Tibial nerve (tissue), 4 donors: Measurements from ENCODE around the gene NDUFC1. TPM values are rescaled to one million over a fixed set of nuclear protein-coding genes. Genes with fewer than 3 reads are reported as not detected.

Experiments
- DNase-seq, 2 donors: peaks; one replicate each; pipeline ENCODE4 v3.0.0-alpha.2; 2019; ENCODE audit warnings: low spot score in 2 of 2
- H3K27ac ChIP-seq, 4 donors: fragments of 200-600 bp; sonication (generic) in 3 of 4; one replicate each; pipeline ENCODE4 v1.5.1; 2017 to 2019; ENCODE audit warnings: mild to moderate bottlenecking in 1 of 4
- H3K27me3 ChIP-seq, 2 donors: fragments of 200-600 bp; sonication (generic) in 1 of 2; one replicate each; pipeline versions ENCODE4 v1.5.1 to v1.6.0; 2017 to 2019
- H3K36me3 ChIP-seq, 3 donors: fragments of 200-600 bp; sonication (generic); one replicate each; pipeline ENCODE4 v1.5.1; 2018 to 2019
- H3K4me1 ChIP-seq, 4 donors: fragments of 200-600 bp; sonication (generic) in 3 of 4; one replicate each; pipeline ENCODE4 v1.5.1; 2017 to 2019
- H3K4me3 ChIP-seq, 4 donors: fragments of 200-600 bp; sonication (generic) in 3 of 4; one replicate each; pipeline ENCODE4 v1.5.1; 2017 to 2019; ENCODE audit warnings: mild to moderate bottlenecking in 1 of 4, moderate library complexity in 1 of 4
- H3K9me3 ChIP-seq, 4 donors: fragments of 200-600 bp; sonication (generic) in 3 of 4; one replicate each; pipeline ENCODE4 v1.5.1; 2017 to 2019
- EP300 ChIP-seq, 2 donors: sonication (generic); formaldehyde crosslinking; IDR thresholded peaks; one replicate each; pipeline ENCODE4 v1.6.1; 2017; ENCODE audit warnings: antibody characterized with exemption in 2 of 2, mild to moderate bottlenecking in 1 of 2
- POLR2A ChIP-seq, 2 donors: fragments of 450-650 bp; IDR thresholded peaks; one replicate each; pipeline ENCODE4 v1.6.1; 2017; ENCODE audit warnings: antibody characterized with exemption in 2 of 2, mild to moderate bottlenecking in 2 of 2, moderate library complexity in 2 of 2
- WGBS, 2 donors: methylation state at CpG; one replicate each; pipeline ENCODE4 v1.1.5; 2018; 5-methylcytosine and 5-hydroxymethylcytosine counted together
- total RNA-seq, 4 donors: library from RNA; depleted of rRNA; stranded (reverse); fragments of >200 nt; gene quantifications; one replicate each; pipeline ENCODE4 v1.1.0, GENCODE V29; 2016
- TF ChIP-seq, protein P1 (sequence below), 5 experiments: fragments of 200-600 bp in 3 of 5; fragments of 450-650 bp in 2 of 5; sonication (generic) in 3 of 5; IDR thresholded peaks; one replicate each; pipeline ENCODE4 v1.5.1; 2016 to 2019; ENCODE audit warnings: antibody characterized with exemption in 5 of 5, mild to moderate bottlenecking in 3 of 5, moderate library complexity in 2 of 5

NDUFC1 gene
- total RNA-seq, 4 donors from 2014 or later, result 19.4 to 43.3 (median 30.9) TPM

DNA sequence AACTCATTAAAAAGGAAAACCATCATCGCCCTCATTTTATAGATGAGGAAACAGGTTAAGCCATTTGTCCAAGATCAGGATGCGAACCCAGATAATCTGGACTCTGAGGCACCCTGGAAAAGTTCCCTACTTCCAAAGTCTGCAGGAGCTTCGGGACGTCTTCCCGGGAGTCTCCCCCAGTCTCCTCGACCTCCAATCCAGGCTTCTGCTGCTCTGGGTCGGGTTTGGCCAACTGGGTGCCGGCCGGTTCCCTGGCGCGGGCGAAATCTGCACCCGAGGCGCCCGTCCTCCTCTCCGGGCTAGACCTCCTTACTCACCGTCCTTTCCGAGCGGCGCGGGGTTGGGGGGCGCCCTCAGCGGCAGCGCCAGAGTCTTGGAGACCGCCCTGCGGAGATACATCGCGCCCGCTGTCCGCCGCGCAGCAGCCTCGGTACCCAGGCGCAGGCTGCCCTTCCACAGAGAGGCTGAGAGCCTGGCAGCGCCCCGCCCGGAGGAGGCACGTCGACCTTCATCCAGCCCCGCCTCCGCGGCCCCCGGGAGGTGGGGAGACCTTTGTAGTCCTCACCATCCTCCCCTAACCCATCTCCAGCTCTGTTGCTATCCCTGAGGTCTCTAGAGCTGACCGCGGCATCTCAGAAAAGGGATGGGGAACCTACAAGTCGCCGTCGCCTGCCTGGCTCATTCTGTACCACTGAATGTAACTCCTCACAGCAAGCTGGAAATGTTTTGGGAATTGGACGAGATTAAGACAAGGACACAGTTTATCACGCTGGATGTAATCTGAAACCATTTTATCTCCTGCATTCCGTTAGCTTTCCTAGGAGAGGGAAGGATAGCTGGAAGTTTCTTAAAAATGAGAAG is 22.3 kb downstream of the NDUFC1 start, which contains the start of gene MGARP:
MGARP (minus strand) TSS at position 466 of the 861 bp plus-strand sequence; CDS start at position 399, 67 bp downstream.
- peaks cover 0 to 16% (median 0%) of the 10 kb centered on the region in 4 donors for H3K4me1 ChIP-seq
- peak within 1 kb of the TSS in 1 of 4 donors; percentile 15 for H3K27ac ChIP-seq
- TF ChIP-seq POLR2A (IDR thresholded peaks at IDR 0.05), result no peak
- TF ChIP-seq, protein P1, sequence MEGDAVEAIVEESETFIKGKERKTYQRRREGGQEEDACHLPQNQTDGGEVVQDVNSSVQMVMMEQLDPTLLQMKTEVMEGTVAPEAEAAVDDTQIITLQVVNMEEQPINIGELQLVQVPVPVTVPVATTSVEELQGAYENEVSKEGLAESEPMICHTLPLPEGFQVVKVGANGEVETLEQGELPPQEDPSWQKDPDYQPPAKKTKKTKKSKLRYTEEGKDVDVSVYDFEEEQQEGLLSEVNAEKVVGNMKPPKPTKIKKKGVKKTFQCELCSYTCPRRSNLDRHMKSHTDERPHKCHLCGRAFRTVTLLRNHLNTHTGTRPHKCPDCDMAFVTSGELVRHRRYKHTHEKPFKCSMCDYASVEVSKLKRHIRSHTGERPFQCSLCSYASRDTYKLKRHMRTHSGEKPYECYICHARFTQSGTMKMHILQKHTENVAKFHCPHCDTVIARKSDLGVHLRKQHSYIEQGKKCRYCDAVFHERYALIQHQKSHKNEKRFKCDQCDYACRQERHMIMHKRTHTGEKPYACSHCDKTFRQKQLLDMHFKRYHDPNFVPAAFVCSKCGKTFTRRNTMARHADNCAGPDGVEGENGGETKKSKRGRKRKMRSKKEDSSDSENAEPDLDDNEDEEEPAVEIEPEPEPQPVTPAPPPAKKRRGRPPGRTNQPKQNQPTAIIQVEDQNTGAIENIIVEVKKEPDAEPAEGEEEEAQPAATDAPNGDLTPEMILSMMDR (IDR thresholded peaks at IDR 0.05), result no peak
- no peak for DNase-seq
- H3K4me3 ChIP-seq, result peak within 1 kb of the TSS; percentile 28 to 55 (median 38)
- H3K27me3 ChIP-seq, result peaks cover 0 to 25% of the 10 kb centered on the region in 2 donors
- H3K36me3 ChIP-seq, result peaks cover 0 to 12% (median 0%) of the 10 kb centered on the region in 3 donors
- 14% methylated on average over 26 to 31 of the region's 51 CpGs for WGBS, 2 donors
- H3K9me3 ChIP-seq, result peaks cover 0 to 7% (median 0%) of the 10 kb centered on the region in 4 donors

DNA sequence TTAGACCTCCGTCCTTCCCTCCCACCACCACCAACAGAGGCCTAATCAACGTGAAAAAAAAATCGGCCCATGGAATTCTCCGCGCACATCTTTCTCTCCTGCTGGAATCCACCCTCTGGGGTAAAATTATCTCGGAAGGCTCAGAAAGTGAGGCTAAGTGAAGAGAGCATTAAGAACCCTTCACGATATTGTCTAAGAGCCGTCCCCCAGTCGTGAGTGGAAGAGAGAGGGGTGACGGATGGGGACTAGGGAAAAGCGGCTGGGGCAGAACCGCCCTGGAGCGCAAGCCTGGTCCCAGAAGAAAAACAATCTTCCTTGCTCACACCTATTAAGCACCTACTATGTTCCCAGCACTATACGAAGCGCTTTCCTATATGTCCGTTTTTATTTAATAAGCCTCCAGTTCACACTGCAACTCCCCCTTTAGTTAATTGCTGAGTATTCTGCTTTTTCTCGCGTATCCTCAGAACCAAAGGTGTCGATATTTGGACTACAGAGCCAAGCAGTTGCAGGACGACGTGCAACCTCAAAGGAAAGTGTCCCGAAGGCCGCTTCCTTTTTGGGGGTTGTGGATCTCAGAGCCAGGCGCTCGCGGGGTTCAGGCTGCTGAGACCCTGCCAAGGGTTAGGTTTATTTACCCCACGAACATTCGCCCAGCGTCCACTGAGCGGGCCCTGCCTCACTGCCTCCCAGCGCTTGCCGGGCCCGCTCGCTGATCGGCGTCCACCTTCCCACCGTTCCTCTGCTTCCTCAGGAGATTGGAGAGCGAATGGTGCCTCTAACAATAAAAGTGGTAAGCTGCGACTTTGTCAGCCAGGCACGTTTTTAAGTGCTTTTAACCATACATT is 23.1 kb downstream of the NDUFC1 start:
- TF ChIP-seq, protein P1 (IDR thresholded peaks at IDR 0.05), result no peak
- TF ChIP-seq EP300 (IDR thresholded peaks at IDR 0.05), result no peak
- no peak for TF ChIP-seq POLR2A (IDR thresholded peaks at IDR 0.05)
- Histone ChIP-seq H3K4me3 (peak overlapping the region; percentile 28 to 55 (median 38)), H3K27ac (no peak overlapping the region), H3K36me3 (peaks cover 0 to 4% (median 0%) of the 10 kb centered on the region in 3 donors), H3K9me3 (no peaks in the 10 kb centered on the region), H3K27me3 (peaks cover 0 to 25% of the 10 kb centered on the region in 2 donors), H3K4me1 (peaks cover 0 to 16% (median 0%) of the 10 kb centered on the region in 4 donors)
- 19 to 26% methylated on average over 39 to 40 of the region's 40 CpGs for WGBS, 2 donors
- DNase-seq, result no peak

DNA sequence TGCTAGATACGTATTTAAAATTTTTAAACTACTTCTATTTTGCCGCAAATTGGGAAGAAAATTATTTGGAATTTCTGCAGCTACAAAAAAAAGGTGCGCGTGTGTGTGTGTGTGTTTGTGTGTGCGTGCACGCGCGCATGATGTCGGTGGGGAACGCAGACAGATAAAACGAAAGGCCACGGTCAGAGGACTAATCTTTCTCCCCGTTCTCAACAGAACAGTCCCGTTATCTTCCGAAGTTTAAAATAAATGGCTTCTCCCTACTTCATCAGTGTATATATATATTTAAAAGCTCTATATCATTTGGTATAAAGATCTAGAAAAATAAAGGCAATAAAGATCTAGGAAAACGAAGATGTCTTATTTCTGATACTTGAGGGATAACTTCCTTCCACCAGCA is 23.8 kb downstream of the NDUFC1 start:
- DNase-seq, result no peak

DNA sequence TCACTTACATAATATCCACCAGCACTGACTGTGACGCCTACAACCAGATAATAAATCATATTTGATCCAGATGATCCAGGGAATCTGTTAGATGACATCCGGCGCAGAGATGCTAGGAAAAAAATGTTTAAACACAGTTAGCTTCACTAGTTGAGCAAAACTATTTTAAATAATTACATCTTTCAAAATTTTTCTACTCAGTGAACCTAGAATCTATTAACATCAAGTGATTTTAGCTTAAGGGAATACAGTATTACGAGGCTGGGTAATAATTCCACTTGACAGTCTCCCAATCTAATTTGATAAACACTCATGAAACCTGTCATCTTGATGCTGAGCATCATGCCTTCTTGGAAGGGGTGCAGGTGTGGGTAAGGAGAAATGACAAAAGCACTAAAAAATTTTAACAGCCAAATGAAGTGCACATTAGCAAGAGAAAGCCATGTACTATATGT is 27.0 kb downstream of the NDUFC1 start:
- Histone ChIP-seq H3K4me1 (peaks cover 0 to 15% (median 0%) of the 10 kb centered on the region in 4 donors), H3K36me3 (no peaks in the 10 kb centered on the region)
- WGBS, 2 donors, result 93 to 97% methylated on average over 4 of the region's 4 CpGs

More for the DNA sequence above, 23.8 kb downstream of the NDUFC1 start:
- peaks cover 0 to 25% of the 10 kb centered on the region in 2 donors for H3K27me3 ChIP-seq
- H3K4me1 ChIP-seq, result peaks cover 0 to 16% (median 0%) of the 10 kb centered on the region in 4 donors
- H3K9me3 ChIP-seq, result no peaks in the 10 kb centered on the region
- no peaks in the 10 kb centered on the region for H3K36me3 ChIP-seq
- no peak overlapping the region for H3K4me3 ChIP-seq
- TF ChIP-seq EP300 (IDR thresholded peaks at IDR 0.05), result no peak
- no peak for TF ChIP-seq POLR2A (IDR thresholded peaks at IDR 0.05)
- TF ChIP-seq, protein P1 (IDR thresholded peaks at IDR 0.05), result no peak
- WGBS, 2 donors, result 81 to 82% methylated on average over 16 of the region's 16 CpGs
- no peak overlapping the region for H3K27ac ChIP-seq

More for the DNA sequence above, 27.0 kb downstream of the NDUFC1 start:
- Histone ChIP-seq H3K27ac (no peak overlapping the region), H3K9me3 (no peaks in the 10 kb centered on the region), H3K4me3 (no peak overlapping the region), H3K27me3 (peaks cover 0 to 25% of the 10 kb centered on the region in 2 donors)
- no peak for DNase-seq
- TF ChIP-seq, protein P1 (IDR thresholded peaks at IDR 0.05), result no peak
- TF ChIP-seq EP300 (IDR thresholded peaks at IDR 0.05) (no peak), POLR2A (IDR thresholded peaks at IDR 0.05) (no peak)
